SJSA1 (cell line): ENCODE results near the gene ACTN1. TPM values are rescaled to one million over a fixed set of nuclear protein-coding genes. Genes with fewer than 3 reads are reported as not detected.

ENCODE experiments used
- DNase-seq, 2 experiments: peaks; one replicate each; pipeline ENCODE4 v3.0.0-alpha.2; 2015 to 2020; ENCODE audit warnings: low spot score in 2 of 2, low read depth in 1 of 2
- H3K27ac ChIP-seq: fragments of 250-450 bp; sonication (Bioruptor Pico); 2 replicates; pipeline ENCODE4 v1.5.1; 2020; ENCODE audit warnings: mild to moderate bottlenecking, moderate library complexity
- H3K27me3 ChIP-seq: fragments of 250-450 bp; sonication (Bioruptor Pico); replicated peaks from 2 replicates; pipeline ENCODE4 v1.5.1; 2020; ENCODE audit warnings: mild to moderate bottlenecking, moderate library complexity
- H3K36me3 ChIP-seq: fragments of 250-450 bp; sonication (Bioruptor Pico); 2 replicates; pipeline ENCODE4 v1.5.1; 2020; ENCODE audit warnings: mild to moderate bottlenecking
- H3K4me1 ChIP-seq: fragments of 250-450 bp; sonication (Bioruptor Pico); replicated peaks from 2 replicates; pipeline ENCODE4 v1.6.1; 2021; ENCODE audit warnings: mild to moderate bottlenecking
- H3K4me3 ChIP-seq: fragments of 250-450 bp; sonication (Bioruptor Pico); 2 replicates; pipeline ENCODE4 v1.5.1; 2020; ENCODE audit warnings: mild to moderate bottlenecking
- H3K9me3 ChIP-seq: fragments of 250-450 bp; sonication (Bioruptor Pico); replicated peaks from 2 replicates; pipeline ENCODE4 v1.5.1; 2020; ENCODE audit warnings: mild to moderate bottlenecking
- total RNA-seq: library from RNA; depleted of rRNA; stranded (reverse); fragments of >200 nt; shearing (Covaris generic); gene quantifications from 2 replicates; pipeline ENCODE4 v1.2.3, GENCODE V29; 2014

Gene ACTN1
- total RNA-seq, 1 experiment from 2014 or later, result 370 TPM

DNA sequence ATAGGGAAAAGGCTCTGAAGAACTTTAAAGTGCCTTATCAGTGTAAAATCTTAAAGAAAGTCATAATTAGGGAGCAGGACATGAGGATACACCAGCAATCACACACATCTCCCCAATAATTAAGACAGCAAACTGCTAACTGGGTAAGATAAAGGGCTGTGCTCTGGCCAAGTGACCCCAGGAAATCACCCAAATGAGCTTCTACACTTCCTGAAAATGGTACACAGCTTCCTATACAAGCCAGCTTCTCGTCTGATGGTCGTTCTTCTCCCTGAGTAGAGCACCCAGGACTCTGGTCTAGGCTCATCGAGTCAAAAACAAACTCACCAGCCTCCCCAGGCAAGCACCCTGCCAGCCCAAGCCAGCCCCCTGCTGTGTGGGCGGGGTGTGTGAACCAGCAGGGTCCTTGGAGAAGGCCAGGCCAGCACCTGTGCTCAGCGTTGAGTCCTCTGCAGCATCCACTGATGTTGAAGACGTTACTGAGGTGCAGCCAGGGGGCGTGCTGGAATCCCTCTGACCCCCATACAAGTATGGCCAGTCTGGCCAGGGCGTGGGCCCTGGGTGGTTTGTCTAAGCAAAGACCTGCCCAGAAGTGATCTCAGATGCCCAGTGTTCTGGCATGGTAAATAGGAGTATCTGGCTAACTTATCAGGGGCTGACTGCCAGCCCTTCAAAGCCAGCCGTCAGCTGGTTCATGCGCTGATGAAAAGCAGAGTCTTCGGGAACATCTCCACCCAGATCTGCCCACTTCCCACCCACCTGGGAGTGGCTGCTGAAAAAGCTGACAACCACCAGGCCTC is 41.4 kb downstream of the ACTN1 start:
- H3K4me3 ChIP-seq, result no peak overlapping the region
- H3K27ac ChIP-seq, result no peak overlapping the region
- DNase-seq, result no peak
- H3K36me3 ChIP-seq, result peaks cover 76% of the 10 kb centered on the region
- no peaks in the 10 kb centered on the region for H3K9me3 ChIP-seq
- H3K27me3 ChIP-seq, result no peaks in the 10 kb centered on the region
- peaks cover 65% of the 10 kb centered on the region for H3K4me1 ChIP-seq

DNA sequence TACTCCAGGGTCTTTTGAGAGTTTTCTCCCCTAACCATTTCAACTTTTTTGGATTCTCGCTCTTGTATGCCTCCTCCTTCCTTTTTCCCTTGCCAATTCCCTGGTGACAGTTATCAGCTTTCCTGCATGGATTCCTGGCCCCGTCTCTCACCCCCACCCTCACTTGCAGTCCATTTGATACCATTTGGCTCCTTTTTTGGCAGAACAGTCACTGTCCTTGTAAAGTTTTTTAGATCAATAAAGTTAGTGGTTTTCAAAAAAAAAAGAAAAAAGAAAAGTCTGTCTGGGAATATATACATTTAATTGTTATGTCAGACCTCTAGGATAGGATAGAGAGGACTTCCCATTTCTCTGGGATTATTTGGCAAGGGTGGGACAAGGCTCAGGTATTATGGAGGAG is 42.1 kb downstream of the ACTN1 start:
- H3K9me3 ChIP-seq, result no peaks in the 10 kb centered on the region

DNA sequence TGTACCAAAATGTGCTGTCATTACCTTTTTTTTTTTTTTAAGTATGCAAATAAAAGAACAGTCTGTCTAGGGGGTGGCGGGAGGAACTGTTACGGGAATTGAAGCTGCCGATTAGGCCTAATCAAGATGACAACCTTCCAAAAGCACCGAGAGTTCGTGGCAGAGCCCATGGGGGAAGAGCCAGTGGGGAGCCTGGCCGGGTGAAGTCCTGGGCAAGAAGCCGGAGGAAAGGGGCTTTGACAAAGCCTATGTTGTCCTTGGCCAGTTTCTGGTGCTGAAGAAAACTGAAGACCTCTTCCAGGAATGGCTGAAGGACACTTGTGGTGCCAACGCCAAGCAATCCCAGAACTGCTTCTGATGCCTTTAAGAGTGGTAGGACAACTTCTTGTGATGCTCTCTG is 42.6 kb downstream of the ACTN1 start:
- Histone ChIP-seq H3K4me3 (no peak overlapping the region), H3K27me3 (no peaks in the 10 kb centered on the region), H3K9me3 (no peaks in the 10 kb centered on the region), H3K36me3 (peaks cover 75% of the 10 kb centered on the region), H3K27ac (no peak overlapping the region), H3K4me1 (peaks cover 56% of the 10 kb centered on the region)
- DNase-seq, result no peak

More for the DNA sequence above, 42.1 kb downstream of the ACTN1 start:
- DNase-seq, result no peak
- peaks cover 74% of the 10 kb centered on the region for H3K36me3 ChIP-seq
- no peaks in the 10 kb centered on the region for H3K27me3 ChIP-seq
- H3K4me3 ChIP-seq, result no peak overlapping the region
- H3K27ac ChIP-seq, result no peak overlapping the region
- H3K4me1 ChIP-seq, result peaks cover 61% of the 10 kb centered on the region

DNA sequence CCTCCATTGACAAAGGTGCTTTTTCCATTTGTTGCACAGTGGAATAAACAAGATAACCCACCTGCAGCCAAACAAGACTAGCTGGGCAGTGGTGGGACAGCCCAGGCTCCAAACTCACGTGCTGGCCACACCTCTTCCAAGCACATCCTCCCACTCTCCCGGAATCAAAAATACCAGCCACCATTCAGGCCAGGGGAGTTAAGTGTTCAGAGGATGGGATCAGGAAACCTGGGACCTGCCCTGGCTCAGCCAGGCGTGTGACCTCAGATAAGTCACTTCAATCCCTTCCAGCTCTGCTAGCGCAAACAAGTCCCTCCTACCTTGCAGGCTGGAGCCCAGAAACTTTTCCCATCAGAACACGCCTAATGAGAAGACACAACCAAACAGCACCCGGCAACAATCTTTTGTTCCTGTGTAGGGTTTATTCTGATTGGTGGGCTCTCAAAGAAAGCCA is 43.3 kb downstream of the ACTN1 start:
- no peak overlapping the region for H3K4me3 ChIP-seq
- H3K9me3 ChIP-seq, result no peaks in the 10 kb centered on the region
- no peak for DNase-seq
- H3K27me3 ChIP-seq, result no peaks in the 10 kb centered on the region
- peaks cover 75% of the 10 kb centered on the region for H3K36me3 ChIP-seq
- no peak overlapping the region for H3K27ac ChIP-seq
- H3K4me1 ChIP-seq, result peaks cover 49% of the 10 kb centered on the region

DNA sequence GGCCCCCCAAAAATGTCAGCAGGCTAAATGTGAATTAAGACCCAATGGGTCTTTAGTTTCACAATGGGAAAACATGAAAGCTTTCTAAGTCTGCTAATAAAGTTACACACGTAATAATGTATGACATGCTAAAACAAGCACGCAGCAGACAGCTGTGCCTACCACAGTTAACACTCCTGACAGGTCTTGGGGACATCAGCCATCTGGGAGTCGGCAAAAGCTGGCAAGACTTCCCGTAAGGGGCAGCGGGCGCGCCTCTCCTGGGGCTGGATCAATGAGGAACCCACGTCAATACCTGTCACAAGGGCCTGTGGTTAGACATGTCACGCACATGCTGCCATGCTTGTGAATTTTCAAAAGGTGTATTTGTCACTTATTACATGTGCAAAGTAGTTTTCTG is 45.0 kb downstream of the ACTN1 start:
- H3K27ac ChIP-seq, result no peak overlapping the region
- peaks cover 87% of the 10 kb centered on the region for H3K36me3 ChIP-seq
- H3K4me3 ChIP-seq, result no peak overlapping the region
- peaks cover 32% of the 10 kb centered on the region for H3K4me1 ChIP-seq
- no peaks in the 10 kb centered on the region for H3K27me3 ChIP-seq
- no peaks in the 10 kb centered on the region for H3K9me3 ChIP-seq
- no peak for DNase-seq

DNA sequence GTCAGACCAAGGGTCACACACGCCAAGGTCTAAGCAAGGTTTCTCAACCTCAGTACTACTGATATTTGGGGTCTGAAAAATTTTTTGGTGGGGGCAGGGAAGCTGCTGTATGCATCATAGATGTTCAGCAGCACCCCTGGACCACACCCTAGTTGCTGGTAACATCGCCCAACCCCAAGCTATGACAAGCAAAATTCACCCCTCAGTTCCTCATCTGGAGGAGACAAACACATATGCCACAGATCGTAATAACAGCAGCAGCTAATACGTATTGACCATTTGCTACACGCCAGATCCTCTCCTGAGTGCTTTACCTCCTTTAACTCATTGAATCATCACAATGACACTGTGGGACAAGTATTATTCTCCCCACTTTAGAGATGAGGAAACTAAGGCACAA is 46.4 kb downstream of the ACTN1 start:
- Histone ChIP-seq H3K27ac (no peak overlapping the region), H3K9me3 (no peaks in the 10 kb centered on the region), H3K4me1 (peaks cover 18% of the 10 kb centered on the region), H3K36me3 (peaks cover 82% of the 10 kb centered on the region), H3K4me3 (no peak overlapping the region), H3K27me3 (no peaks in the 10 kb centered on the region)
- DNase-seq, result no peak

DNA sequence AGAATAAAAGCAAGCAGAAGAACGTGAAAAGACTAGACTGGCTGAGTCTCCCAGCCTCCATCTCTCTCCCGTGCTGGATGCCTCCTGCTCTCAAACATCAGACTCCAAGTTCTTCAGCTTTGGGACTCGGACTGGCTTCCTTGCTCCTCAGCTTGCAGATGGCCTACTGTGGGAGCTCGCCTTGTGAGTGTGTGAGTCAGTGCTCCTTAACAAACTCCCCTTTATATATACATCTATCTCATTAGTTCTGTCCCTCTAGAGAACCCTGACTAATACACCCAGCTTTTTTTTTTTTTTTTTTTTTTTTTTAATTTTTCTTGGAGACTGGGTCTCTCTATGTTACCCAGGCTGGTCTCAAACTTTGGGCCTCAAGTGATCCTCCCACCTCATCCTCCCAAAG is 46.9 kb downstream of the ACTN1 start:
- no peaks in the 10 kb centered on the region for H3K9me3 ChIP-seq
- H3K27me3 ChIP-seq, result no peaks in the 10 kb centered on the region
- peaks cover 82% of the 10 kb centered on the region for H3K36me3 ChIP-seq
- H3K27ac ChIP-seq, result no peak overlapping the region
- peaks cover 15% of the 10 kb centered on the region for H3K4me1 ChIP-seq
- no peak for DNase-seq
- no peak overlapping the region for H3K4me3 ChIP-seq

DNA sequence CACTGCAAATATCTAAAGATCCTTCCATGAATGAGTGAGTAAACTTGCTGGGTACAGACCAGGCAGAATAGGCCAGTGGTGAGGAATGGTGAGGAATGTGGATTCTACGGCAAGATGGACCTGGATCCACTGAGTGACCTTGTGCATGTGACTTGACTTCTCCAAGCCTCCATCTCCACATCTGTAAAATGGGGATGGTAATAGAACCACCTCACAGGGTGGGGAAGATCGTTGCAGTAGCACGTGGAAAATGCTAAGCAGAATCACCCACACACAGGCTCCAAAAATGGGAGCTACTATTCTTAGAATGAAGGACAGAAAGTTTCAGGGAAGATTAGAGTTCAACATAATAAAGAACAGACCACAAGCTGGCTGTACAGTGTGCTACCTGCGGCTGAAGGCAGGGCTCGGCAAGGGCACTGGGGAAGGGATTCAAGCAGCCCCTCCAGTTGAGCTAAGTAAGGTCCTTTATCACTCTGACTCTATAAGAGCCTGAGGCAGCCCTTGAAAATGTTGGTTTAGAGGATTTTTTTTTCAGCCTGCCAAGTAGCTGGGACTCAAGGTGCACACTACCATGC is 47.5 kb downstream of the ACTN1 start:
- Histone ChIP-seq H3K36me3 (peaks cover 87% of the 10 kb centered on the region), H3K4me1 (peaks cover 15% of the 10 kb centered on the region), H3K27me3 (no peaks in the 10 kb centered on the region), H3K27ac (no peak overlapping the region), H3K4me3 (no peak overlapping the region), H3K9me3 (no peaks in the 10 kb centered on the region)
- DNase-seq, result no peak

DNA sequence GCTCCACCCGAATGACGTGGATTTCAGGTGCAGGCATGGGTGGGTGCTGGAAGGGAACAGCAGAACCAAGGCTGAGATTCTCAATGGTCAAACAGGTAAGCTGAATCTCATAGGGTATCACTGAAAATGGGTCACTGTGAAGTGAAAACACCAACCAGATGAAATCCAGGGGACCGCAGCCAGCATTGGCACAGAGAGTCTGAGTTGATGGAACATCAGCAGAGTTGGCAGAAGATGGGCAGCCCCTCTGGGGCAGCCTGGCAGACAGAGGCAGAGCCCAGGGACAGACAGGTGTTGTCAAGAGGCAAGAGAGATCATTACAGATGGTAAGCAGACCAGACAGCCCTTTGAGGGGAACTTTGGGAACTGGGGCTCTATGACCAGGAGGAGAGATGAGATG is 48.0 kb downstream of the ACTN1 start:
- Histone ChIP-seq H3K27me3 (no peaks in the 10 kb centered on the region), H3K4me3 (no peak overlapping the region), H3K27ac (no peak overlapping the region), H3K36me3 (peaks cover 87% of the 10 kb centered on the region), H3K4me1 (peaks cover 15% of the 10 kb centered on the region), H3K9me3 (no peaks in the 10 kb centered on the region)
- DNase-seq, result no peak

DNA sequence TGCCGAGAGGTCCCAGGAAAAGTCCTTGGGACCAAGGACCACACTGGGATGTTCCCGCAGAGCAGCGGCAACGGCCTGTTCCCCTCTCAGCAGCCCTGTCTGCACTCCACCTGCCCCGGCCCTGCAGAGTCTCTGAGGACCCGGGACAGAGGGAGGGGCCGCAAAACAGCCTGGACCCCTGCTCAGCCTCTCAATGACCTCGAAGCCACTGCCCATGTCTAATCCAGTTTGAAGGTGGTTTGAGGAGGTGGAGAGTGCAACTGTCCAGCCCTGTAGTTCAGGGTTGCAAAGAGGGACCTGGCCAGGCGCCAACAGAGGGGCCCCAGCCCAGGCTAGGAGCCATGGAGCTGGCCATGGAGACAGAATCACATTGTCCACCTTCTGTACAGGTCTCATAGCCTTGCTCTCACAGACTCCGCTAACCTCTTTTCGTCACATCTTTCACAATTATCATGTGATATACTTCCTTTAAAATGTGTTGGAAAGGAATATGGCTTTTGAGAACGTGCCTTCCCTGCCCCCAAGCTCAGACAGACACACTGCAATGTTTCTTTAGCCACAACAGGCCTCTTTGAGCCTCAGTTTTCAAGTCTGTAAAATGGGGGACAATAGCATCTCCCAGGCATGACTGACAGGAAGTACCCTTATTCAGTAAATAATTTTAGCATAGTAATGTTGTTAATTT is 49.3 kb downstream of the ACTN1 start:
- H3K9me3 ChIP-seq, result no peaks in the 10 kb centered on the region
- peaks cover 27% of the 10 kb centered on the region for H3K4me1 ChIP-seq
- peaks cover 91% of the 10 kb centered on the region for H3K36me3 ChIP-seq
- no peaks in the 10 kb centered on the region for H3K27me3 ChIP-seq
- no peak for DNase-seq
- no peak overlapping the region for H3K4me3 ChIP-seq
- no peak overlapping the region for H3K27ac ChIP-seq

DNA sequence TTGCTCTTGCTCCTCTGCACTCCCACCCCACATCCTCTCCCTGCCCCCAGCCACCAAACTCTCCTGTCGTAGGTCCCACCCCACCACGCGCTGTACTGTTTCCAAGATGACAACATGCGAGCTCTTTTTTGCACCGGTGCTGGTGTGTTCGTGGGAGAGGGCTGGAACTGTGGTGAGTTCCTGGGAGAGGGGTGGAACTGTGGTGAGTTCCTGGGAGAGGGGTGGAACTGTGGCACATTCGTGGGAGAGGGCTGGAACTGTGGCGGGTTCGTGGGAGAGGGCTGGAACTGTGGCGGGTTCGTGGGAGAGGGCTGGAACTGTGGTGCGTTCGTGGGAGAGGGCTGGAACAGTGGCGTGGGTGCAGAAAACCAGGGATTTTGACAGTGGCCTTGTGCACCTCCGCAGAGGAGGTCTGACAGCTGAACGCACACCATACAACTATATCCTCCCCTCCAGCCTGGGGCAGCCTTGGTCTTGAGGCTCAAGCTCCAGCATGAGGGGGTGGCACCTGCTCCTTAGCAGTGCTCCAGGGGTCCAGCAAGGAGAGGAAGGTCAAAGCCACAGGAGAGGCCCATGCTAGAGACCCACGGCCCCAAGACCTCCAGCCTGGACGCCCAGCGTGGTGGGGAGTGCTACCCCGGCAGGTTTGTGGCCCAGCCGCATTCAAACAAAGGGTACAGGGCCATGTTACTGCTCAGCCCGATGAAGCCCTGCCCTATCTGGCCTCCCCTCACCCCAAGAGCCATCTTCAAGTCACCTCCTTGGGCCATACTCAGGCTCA is 50.1 kb downstream of the ACTN1 start:
- Histone ChIP-seq H3K9me3 (no peaks in the 10 kb centered on the region), H3K36me3 (peaks cover 91% of the 10 kb centered on the region), H3K27me3 (no peaks in the 10 kb centered on the region), H3K27ac (no peak overlapping the region), H3K4me1 (peaks cover 31% of the 10 kb centered on the region), H3K4me3 (no peak overlapping the region)
- no peak for DNase-seq

DNA sequence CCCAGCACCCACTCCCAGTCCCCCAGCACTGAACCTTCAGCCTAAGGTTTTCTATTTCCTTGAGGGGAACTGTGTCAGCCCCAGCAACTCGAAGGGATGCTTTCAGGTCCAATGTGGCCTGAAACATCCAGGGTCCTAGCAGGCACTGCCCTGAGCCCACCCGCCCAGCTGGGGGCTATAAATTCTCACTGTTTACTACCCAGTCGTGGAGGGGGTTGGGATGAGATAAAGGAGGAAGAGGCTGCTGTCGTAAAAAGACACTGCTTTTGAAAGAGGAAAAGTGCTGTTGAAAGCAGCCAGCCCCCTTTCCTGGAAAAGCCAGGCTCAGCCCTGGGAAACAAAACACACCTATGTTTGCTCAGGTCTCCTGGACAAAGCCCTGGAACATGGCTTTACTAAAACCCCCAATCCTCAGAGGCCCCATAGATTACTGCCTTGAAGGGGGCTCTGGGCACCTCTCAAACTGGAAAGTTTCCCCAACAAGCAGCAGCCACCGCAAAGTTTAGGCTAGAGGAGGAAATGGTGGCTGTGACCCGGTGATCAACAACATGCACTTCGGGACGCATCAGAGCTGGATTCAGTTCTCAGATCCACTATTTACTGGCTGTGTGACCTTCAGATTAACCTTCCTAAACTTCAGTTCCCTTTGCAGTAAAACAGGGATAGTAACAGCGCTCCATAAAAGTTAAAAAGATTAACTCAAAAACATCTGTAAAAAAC is 51.0 kb downstream of the ACTN1 start:
- Histone ChIP-seq H3K9me3 (no peaks in the 10 kb centered on the region), H3K27ac (no peak overlapping the region), H3K4me3 (no peak overlapping the region), H3K36me3 (peaks cover 91% of the 10 kb centered on the region), H3K4me1 (peaks cover 28% of the 10 kb centered on the region), H3K27me3 (no peaks in the 10 kb centered on the region)
- DNase-seq, result no peak

DNA sequence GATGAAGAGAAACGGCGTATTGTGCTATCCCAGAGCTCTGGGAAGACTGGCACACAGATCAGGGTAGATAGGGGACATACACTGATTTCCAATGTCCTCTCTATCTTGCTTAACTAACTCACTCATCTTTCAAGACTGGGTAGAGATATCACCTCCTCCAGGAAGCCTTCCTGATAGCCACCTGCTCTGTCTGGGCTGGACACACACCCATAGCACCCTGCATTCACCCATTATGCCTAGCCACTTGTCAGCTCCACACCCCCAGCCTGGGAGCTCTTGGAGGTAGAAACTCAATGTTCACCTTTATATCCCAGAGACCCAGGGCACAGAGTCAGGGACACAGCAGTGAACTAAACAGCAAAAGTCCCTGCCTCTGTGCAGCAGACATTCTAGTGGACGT is 52.0 kb downstream of the ACTN1 start:
- no peaks in the 10 kb centered on the region for H3K9me3 ChIP-seq
- no peak overlapping the region for H3K4me3 ChIP-seq
- no peak for DNase-seq
- H3K27ac ChIP-seq, result no peak overlapping the region
- no peaks in the 10 kb centered on the region for H3K27me3 ChIP-seq
- peaks cover 93% of the 10 kb centered on the region for H3K36me3 ChIP-seq
- peaks cover 23% of the 10 kb centered on the region for H3K4me1 ChIP-seq
